Measurements from ENCODE around the gene RGS3. TPM values are rescaled to one million over a fixed set of nuclear protein-coding genes. Genes with fewer than 3 reads are reported as not detected.
"Not testable (repeated sequence)": the region's sequence is repeated elsewhere in the genome, so short reads cannot be mapped to it uniquely, and the experiment has no call there.

RGS3 gene
- total and polyA plus RNA-seq, 2 experiments from 2014 or later: 44.5 to 48.6 TPM

GRCh38 chr9:113638490-113638889 lies 175.0 kb downstream of the RGS3 start:
- TF ChIP-seq EZH2phosphoT487 (IDR thresholded peaks at IDR 0.05; ENCODE audit: insufficient read depth, low read depth) (no peak), EZH2 (IDR thresholded peaks at IDR 0.05; ENCODE audit: insufficient read depth, poor library complexity, severe bottlenecking) (no peak)
- H3K4me3 ChIP-seq: no peak overlapping the region

GRCh38 chr9:113638897-113639296 lies 175.4 kb downstream of the RGS3 start:
- H3F3A ChIP-seq (ENCODE audit: insufficient read depth): no peaks in the 10 kb centered on the region
- no peak for TF ChIP-seq EZH2 (IDR thresholded peaks at IDR 0.05; ENCODE audit: insufficient read depth, poor library complexity, severe bottlenecking)
- no peak for TF ChIP-seq EZH2phosphoT487 (IDR thresholded peaks at IDR 0.05; ENCODE audit: insufficient read depth, low read depth)
- H3K4me1 ChIP-seq (ENCODE audit: insufficient read depth): no peaks in the 10 kb centered on the region
- no peaks in the 10 kb centered on the region for H3K36me3 ChIP-seq (ENCODE audit: low read depth)
- H3K9me2 ChIP-seq (ENCODE audit: insufficient read depth): no peaks in the 10 kb centered on the region
- H3K9me3 ChIP-seq (ENCODE audit: low read depth): no peaks in the 10 kb centered on the region
- DNase-seq: no peak
- H3K79me2 ChIP-seq (ENCODE audit: insufficient read depth): no peaks in the 10 kb centered on the region
- H3K27me3 ChIP-seq (replicated peaks; ENCODE audit: insufficient read depth): peaks cover 7% of the 10 kb centered on the region; the same call in 1 of the 2 replicates
- no peak overlapping the region for H2AFZ ChIP-seq
- in situ Hi-C loops (cut with MboI): no loop called here
- H3K4me2 ChIP-seq (ENCODE audit: unreplicated experiment): no peak overlapping the region
- H4K20me1 ChIP-seq (ENCODE audit: insufficient read depth): no peaks in the 10 kb centered on the region
- WGBS, 2 experiments (ENCODE audit: low coverage in 1 of 2, low lambda C conversion rate in 2 of 2, missing lambda C conversion rate in 2 of 2): 75 to 78% methylated on average over 4 of the region's 4 CpGs
- no peak overlapping the region for H3K27ac ChIP-seq
- H3K9ac ChIP-seq: no peak overlapping the region
- H3K4me3 ChIP-seq: no peak overlapping the region

More at GRCh38 chr9:113638490-113638889, 175.0 kb downstream of the RGS3 start:
- no peak overlapping the region for H3K27ac ChIP-seq
- no peaks in the 10 kb centered on the region for H3K36me3 ChIP-seq (ENCODE audit: low read depth)
- H3K9me3 ChIP-seq (ENCODE audit: low read depth): no peaks in the 10 kb centered on the region
- no peaks in the 10 kb centered on the region for H3K4me1 ChIP-seq (ENCODE audit: insufficient read depth)
- DNase-seq: no peak
- H3K9me2 ChIP-seq (ENCODE audit: insufficient read depth): no peaks in the 10 kb centered on the region
- no peaks in the 10 kb centered on the region for H3K79me2 ChIP-seq (ENCODE audit: insufficient read depth)
- in situ Hi-C loops (cut with MboI): no loop called here
- H4K20me1 ChIP-seq (ENCODE audit: insufficient read depth): no peaks in the 10 kb centered on the region
- no peaks in the 10 kb centered on the region for H3F3A ChIP-seq (ENCODE audit: insufficient read depth)
- peaks cover 3% of the 10 kb centered on the region; the same call in 1 of the 2 replicates for H3K27me3 ChIP-seq (replicated peaks; ENCODE audit: insufficient read depth)
- no peak overlapping the region for H2AFZ ChIP-seq
- no peak overlapping the region for H3K4me2 ChIP-seq (ENCODE audit: unreplicated experiment)
- no peak overlapping the region for H3K9ac ChIP-seq
- 86% methylated on average over 7 of the region's 7 CpGs for WGBS, 2 experiments (ENCODE audit: low coverage in 1 of 2, low lambda C conversion rate in 2 of 2, missing lambda C conversion rate in 2 of 2)

- H3K9me3 ChIP-seq (ENCODE audit: low read depth); H3K27ac ChIP-seq; H3K79me2 ChIP-seq (ENCODE audit: insufficient read depth); H3F3A ChIP-seq (ENCODE audit: insufficient read depth); H3K4me3 ChIP-seq; in situ Hi-C loops (cut with MboI); H3K9me2 ChIP-seq (ENCODE audit: insufficient read depth); H3K4me1 ChIP-seq (ENCODE audit: insufficient read depth); H3K4me2 ChIP-seq (ENCODE audit: unreplicated experiment); H3K36me3 ChIP-seq (ENCODE audit: low read depth); H4K20me1 ChIP-seq (ENCODE audit: insufficient read depth); H3K9ac ChIP-seq; DNase-seq; H2AFZ ChIP-seq: not testable (repeated sequence)
- WGBS, 2 experiments (ENCODE audit: low coverage in 1 of 2, low lambda C conversion rate in 2 of 2, missing lambda C conversion rate in 2 of 2): 84 to 85% methylated on average over 15 of the region's 15 CpGs
- peaks cover 12% of the 10 kb centered on the region; the same call in 1 of the 2 replicates for H3K27me3 ChIP-seq (replicated peaks; ENCODE audit: insufficient read depth)
Measured at GRCh38 chr9:113639411-113639970, 176.0 kb downstream of the RGS3 start.

- no peaks in the 10 kb centered on the region for H3K36me3 ChIP-seq (ENCODE audit: low read depth)
- no peaks in the 10 kb centered on the region for H3K4me1 ChIP-seq (ENCODE audit: insufficient read depth)
- WGBS, 2 experiments (ENCODE audit: low coverage in 1 of 2, low lambda C conversion rate in 2 of 2, missing lambda C conversion rate in 2 of 2): 91% methylated on average over 6 of the region's 6 CpGs
Measured at GRCh38 chr9:113640418-113640817, 176.9 kb downstream of the RGS3 start.

More at GRCh38 chr9:113640418-113640817, 176.9 kb downstream of the RGS3 start:
- Histone ChIP-seq H3K9me3 (ENCODE audit: low read depth) (no peaks in the 10 kb centered on the region), H3K4me2 (ENCODE audit: unreplicated experiment) (no peak overlapping the region), H3K9me2 (ENCODE audit: insufficient read depth) (no peaks in the 10 kb centered on the region), H3K27ac (no peak overlapping the region), H3F3A (ENCODE audit: insufficient read depth) (no peaks in the 10 kb centered on the region), H3K4me3 (no peak overlapping the region), H3K27me3 (replicated peaks; ENCODE audit: insufficient read depth) (peaks cover 12% of the 10 kb centered on the region; the same call in 1 of the 2 replicates), H4K20me1 (ENCODE audit: insufficient read depth) (no peaks in the 10 kb centered on the region), H3K79me2 (ENCODE audit: insufficient read depth) (no peaks in the 10 kb centered on the region), H2AFZ (no peak overlapping the region), H3K9ac (no peak overlapping the region)
- TF ChIP-seq EZH2 (IDR thresholded peaks at IDR 0.05; ENCODE audit: insufficient read depth, poor library complexity, severe bottlenecking) (no peak), EZH2phosphoT487 (IDR thresholded peaks at IDR 0.05; ENCODE audit: insufficient read depth, low read depth) (no peak)
- in situ Hi-C loops (cut with MboI): no loop called here
- no peak for DNase-seq

Measured in GM23248 (cell line).